ENCODE data around the gene DNPH1.

- no peak for TF ChIP-seq CTCF (IDR thresholded peaks at IDR 0.05 in 2 of 3, conservative IDR thresholded peaks at IDR 0.05 in 1 of 3; ENCODE audit: control insufficient read depth in 2 of 3, extremely low read depth in 1 of 3, insufficient read depth in 1 of 3, low read depth in 3 of 3, low read length in 3 of 3)
- no peak for TF ChIP-seq USF1 (IDR thresholded peaks at IDR 0.05; ENCODE audit: borderline replicate concordance, extremely low read length, insufficient read depth, low read depth, low read length)
- TF ChIP-seq ATF2 (IDR thresholded peaks at IDR 0.05; ENCODE audit: low read length) = no peak
- TF ChIP-seq CUX1 (IDR thresholded peaks at IDR 0.05; ENCODE audit: insufficient replicate concordance, low read depth, low read length) = no peak
- no peak for TF ChIP-seq REST (IDR thresholded peaks at IDR 0.05; ENCODE audit: low read depth, low read length)
- TF ChIP-seq HDAC2 (IDR thresholded peaks at IDR 0.05) = no peak
- no peak for TF ChIP-seq POLR2A (IDR thresholded peaks at IDR 0.05; ENCODE audit: low read depth, low read length)
- no peak for TF ChIP-seq ZBTB33 (IDR thresholded peaks at IDR 0.05)
- TF ChIP-seq CEBPZ (IDR thresholded peaks at IDR 0.05; ENCODE audit: low read depth, low read length) = no peak
- TF ChIP-seq SIX5 (IDR thresholded peaks at IDR 0.05; ENCODE audit: low read depth, low read length, severe bottlenecking) = no peak
- no peak for TF ChIP-seq EGR1 (IDR thresholded peaks at IDR 0.05; ENCODE audit: borderline replicate concordance in 1 of 2, low read depth in 2 of 2, low read length in 2 of 2)
- TF ChIP-seq BCL3 (IDR thresholded peaks at IDR 0.05; ENCODE audit: borderline replicate concordance, insufficient read depth, low read depth, low read length, poor library complexity, severe bottlenecking) = no peak
- no peak for TF ChIP-seq SIN3A (IDR thresholded peaks at IDR 0.05; ENCODE audit: low read depth, low read length)
- no peak for TF ChIP-seq ESRRA (IDR thresholded peaks at IDR 0.05; ENCODE audit: low read length)
Observed at GRCh38 chr6:43264599-43265145, 35.4 kb upstream of the DNPH1 start.
